ENCODE results near the gene CDH4.

The CDH4 gene

GRCh38 chr20:61948586-61949362 lies 696.7 kb downstream of the CDH4 start:
- no peak for DNase-seq

GRCh38 chr20:61949363-61949713 lies 697.3 kb downstream of the CDH4 start:
- no peak for DNase-seq

GRCh38 chr20:61949714-61950640 lies 697.9 kb downstream of the CDH4 start:
- no peak for DNase-seq

- no peak for DNase-seq
Measured at GRCh38 chr20:61950641-61951071, 698.6 kb downstream of the CDH4 start.

GRCh38 chr20:61951695-61952533 lies 699.9 kb downstream of the CDH4 start:
- no peak for DNase-seq

- no peak for DNase-seq
Measured at GRCh38 chr20:61953037-61954021, 701.3 kb downstream of the CDH4 start.

- no peak for DNase-seq
Measured at GRCh38 chr20:61954276-61955021, 702.4 kb downstream of the CDH4 start.

GRCh38 chr20:61955668-61956395 lies 703.8 kb downstream of the CDH4 start:
- no peak for DNase-seq

- no peak for DNase-seq
Measured at GRCh38 chr20:61956396-61957342, 704.6 kb downstream of the CDH4 start.

GRCh38 chr20:61957961-61958715 lies 706.1 kb downstream of the CDH4 start:
- DNase-seq = no peak

GRCh38 chr20:61958773-61959700 lies 707.0 kb downstream of the CDH4 start:
- DNase-seq = no peak

- DNase-seq = no peak
Measured at GRCh38 chr20:61960836-61961235, 708.8 kb downstream of the CDH4 start.

GRCh38 chr20:61963149-61963548 lies 711.1 kb downstream of the CDH4 start:
- no peak for DNase-seq

- DNase-seq = no peak
Measured at GRCh38 chr20:61963885-61964674, 712.0 kb downstream of the CDH4 start.

GRCh38 chr20:61964675-61965605 lies 712.9 kb downstream of the CDH4 start:
- no peak for DNase-seq

All from KG1 (cell line).